ENCODE data around the gene ANKFN1. TPM values are rescaled to one million over a fixed set of nuclear protein-coding genes. Genes with fewer than 3 reads are reported as not detected.

ANKFN1 gene
- total RNA-seq, 2 experiments from 2014 or later = not detected

GRCh38 chr17:56149266-56150036 lies 3.8 kb upstream of the ANKFN1 start:
- Mint-ChIP-seq H3K9me3 (ENCODE audit: low read depth) (no peaks in the 10 kb centered on the region), H3K4me3 (no peak overlapping the region), H3K4me1 (no peaks in the 10 kb centered on the region), H3K36me3 (ENCODE audit: low read depth) (no peaks in the 10 kb centered on the region), H3K27ac (no peak overlapping the region), H3K27me3 (peaks cover 2% of the 10 kb centered on the region)
- ChIA-PET CTCF (no interaction called here), POLR2A (no interaction called here)
- ATAC-seq (no peak), DNase-seq (no peak)
- intact Hi-C loops (cut with DNase I, micrococcal nuclease) = no loop called here

- no peak for DNase-seq
- H3K36me3 Mint-ChIP-seq (ENCODE audit: low read depth) = no peaks in the 10 kb centered on the region
- ATAC-seq = no peak
- H3K27ac Mint-ChIP-seq = no peak overlapping the region
- ChIA-PET POLR2A (no interaction called here), CTCF (interaction anchor here (0.9 kb wide), 1 partner anchor 16 kb away, joined by 4 read pairs; no protein-coding TSS in a partner anchor)
- H3K27me3 Mint-ChIP-seq = peaks cover 2% of the 10 kb centered on the region
- H3K4me1 Mint-ChIP-seq = no peaks in the 10 kb centered on the region
- H3K9me3 Mint-ChIP-seq (ENCODE audit: low read depth) = no peaks in the 10 kb centered on the region
- intact Hi-C loops (cut with DNase I, micrococcal nuclease) = no loop called here
- no peak overlapping the region for H3K4me3 Mint-ChIP-seq
These were observed 2.6 kb upstream of the ANKFN1 start for GRCh38 chr17:56150649-56151048.

- intact Hi-C loops (cut with DNase I, micrococcal nuclease) = no loop called here
- ATAC-seq (no peak), DNase-seq (no peak)
- no peaks in the 10 kb centered on the region for H3K36me3 Mint-ChIP-seq (ENCODE audit: low read depth)
- no peak overlapping the region for H3K4me3 Mint-ChIP-seq
- ChIA-PET POLR2A (no interaction called here), CTCF (interaction anchor here (0.5 kb wide), 1 partner anchor 160 kb away, joined by 3 read pairs; no protein-coding TSS in a partner anchor)
- H3K27ac Mint-ChIP-seq = no peak overlapping the region
- peaks cover 2% of the 10 kb centered on the region for H3K27me3 Mint-ChIP-seq
- H3K9me3 Mint-ChIP-seq (ENCODE audit: low read depth) = no peaks in the 10 kb centered on the region
- H3K4me1 Mint-ChIP-seq = no peaks in the 10 kb centered on the region
These were observed 4.6 kb downstream of the ANKFN1 start for GRCh38 chr17:56157845-56158244.

- DNase-seq (no peak), ATAC-seq (no peak)
- Mint-ChIP-seq H3K36me3 (ENCODE audit: low read depth) (no peaks in the 10 kb centered on the region), H3K4me1 (no peaks in the 10 kb centered on the region), H3K9me3 (ENCODE audit: low read depth) (no peaks in the 10 kb centered on the region), H3K27ac (no peak overlapping the region), H3K27me3 (peaks cover 2% of the 10 kb centered on the region), H3K4me3 (no peak overlapping the region)
- ChIA-PET POLR2A (no interaction called here), CTCF (no interaction called here)
- intact Hi-C loops (cut with DNase I, micrococcal nuclease) = no loop called here
These were observed 5.1 kb downstream of the ANKFN1 start for GRCh38 chr17:56158344-56158743.

- no peak overlapping the region for H3K27ac Mint-ChIP-seq
- POLR2A ChIA-PET = no interaction called here
- intact Hi-C loops (cut with DNase I, micrococcal nuclease) = no loop called here
- CTCF ChIA-PET = no interaction called here
- H3K36me3 Mint-ChIP-seq (ENCODE audit: low read depth) = no peaks in the 10 kb centered on the region
- no peak overlapping the region for H3K4me3 Mint-ChIP-seq
- no peak for DNase-seq
- no peak for ATAC-seq
- peaks cover 2% of the 10 kb centered on the region for H3K27me3 Mint-ChIP-seq
- H3K4me1 Mint-ChIP-seq = no peaks in the 10 kb centered on the region
- no peaks in the 10 kb centered on the region for H3K9me3 Mint-ChIP-seq (ENCODE audit: low read depth)
These were observed 5.9 kb downstream of the ANKFN1 start for GRCh38 chr17:56158915-56159825.

- ATAC-seq (no peak), DNase-seq (no peak)
- Mint-ChIP-seq H3K27me3 (peaks cover 3% of the 10 kb centered on the region), H3K27ac (no peak overlapping the region), H3K9me3 (ENCODE audit: low read depth) (no peaks in the 10 kb centered on the region), H3K4me3 (no peak overlapping the region), H3K36me3 (ENCODE audit: low read depth) (no peaks in the 10 kb centered on the region), H3K4me1 (no peaks in the 10 kb centered on the region)
- intact Hi-C loops (cut with DNase I, micrococcal nuclease) = loop anchor here in 1 of 2 experiments (10.0 kb wide), 1 partner anchor 55 kb away; no protein-coding TSS in a partner anchor
- ChIA-PET POLR2A (no interaction called here), CTCF (interaction anchor here (0.8 kb wide), 1 partner anchor 77 kb away, joined by 3 read pairs; no protein-coding TSS in a partner anchor)
These were observed 6.6 kb downstream of the ANKFN1 start for GRCh38 chr17:56159826-56160380.

GRCh38 chr17:56160422-56160821 lies 7.1 kb downstream of the ANKFN1 start:
- Mint-ChIP-seq H3K4me1 (no peaks in the 10 kb centered on the region), H3K36me3 (ENCODE audit: low read depth) (no peaks in the 10 kb centered on the region), H3K27ac (no peak overlapping the region), H3K4me3 (no peak overlapping the region), H3K9me3 (ENCODE audit: low read depth) (no peaks in the 10 kb centered on the region), H3K27me3 (peaks cover 3% of the 10 kb centered on the region)
- intact Hi-C loops (cut with DNase I, micrococcal nuclease) = loop anchor here in 1 of 2 experiments (10.0 kb wide), 1 partner anchor 56 kb away; no protein-coding TSS in a partner anchor
- ATAC-seq (no peak), DNase-seq (no peak)
- POLR2A ChIA-PET = no interaction called here
- CTCF ChIA-PET = interaction anchor here (0.8 kb wide), 1 partner anchor 77 kb away, joined by 3 read pairs; no protein-coding TSS in a partner anchor

- intact Hi-C loops (cut with DNase I, micrococcal nuclease) = loop anchor here in 1 of 2 experiments (10.0 kb wide), 1 partner anchor 60 kb away; no protein-coding TSS in a partner anchor
- H3K4me1 Mint-ChIP-seq = no peaks in the 10 kb centered on the region
- ATAC-seq (no peak), DNase-seq (no peak)
- CTCF ChIA-PET = interaction anchor here (0.6 kb wide), 1 partner anchor 326 kb away, joined by 3 read pairs; no protein-coding TSS in a partner anchor
- H3K4me3 Mint-ChIP-seq = no peak overlapping the region
- no peak overlapping the region for H3K27ac Mint-ChIP-seq
- no peaks in the 10 kb centered on the region for H3K9me3 Mint-ChIP-seq (ENCODE audit: low read depth)
- POLR2A ChIA-PET = no interaction called here
- no peaks in the 10 kb centered on the region for H3K36me3 Mint-ChIP-seq (ENCODE audit: low read depth)
- peaks cover 6% of the 10 kb centered on the region for H3K27me3 Mint-ChIP-seq
These were observed 11.9 kb downstream of the ANKFN1 start for GRCh38 chr17:56165072-56165641.

GRCh38 chr17:56167491-56167890 lies 14.2 kb downstream of the ANKFN1 start:
- ATAC-seq (no peak), DNase-seq (no peak)
- H3K36me3 Mint-ChIP-seq (ENCODE audit: low read depth) = no peaks in the 10 kb centered on the region
- no peak overlapping the region for H3K4me3 Mint-ChIP-seq
- H3K4me1 Mint-ChIP-seq = no peaks in the 10 kb centered on the region
- intact Hi-C loops (cut with DNase I, micrococcal nuclease) = loop anchor here in 1 of 2 experiments (10.0 kb wide), 1 partner anchor 63 kb away; no protein-coding TSS in a partner anchor
- H3K9me3 Mint-ChIP-seq (ENCODE audit: low read depth) = no peaks in the 10 kb centered on the region
- no peak overlapping the region for H3K27ac Mint-ChIP-seq
- peaks cover 6% of the 10 kb centered on the region for H3K27me3 Mint-ChIP-seq
- CTCF ChIA-PET = interaction anchor here (0.6 kb wide), 1 partner anchor 1330 kb away, joined by 3 read pairs; no protein-coding TSS in a partner anchor
- POLR2A ChIA-PET = no interaction called here

GRCh38 chr17:56169621-56170020 lies 16.3 kb downstream of the ANKFN1 start:
- no peak overlapping the region for H3K4me3 Mint-ChIP-seq
- no peaks in the 10 kb centered on the region for H3K36me3 Mint-ChIP-seq (ENCODE audit: low read depth)
- no peaks in the 10 kb centered on the region for H3K9me3 Mint-ChIP-seq (ENCODE audit: low read depth)
- DNase-seq (no peak), ATAC-seq (no peak)
- no peaks in the 10 kb centered on the region for H3K4me1 Mint-ChIP-seq
- ChIA-PET CTCF (no interaction called here), POLR2A (no interaction called here)
- no peak overlapping the region for H3K27ac Mint-ChIP-seq
- intact Hi-C loops (cut with DNase I, micrococcal nuclease) = loop anchor here in 1 of 2 experiments (5.0 to 10.0 kb wide), 2 partner anchors 53 to 65 kb away; no protein-coding TSS in a partner anchor
- peaks cover 2% of the 10 kb centered on the region for H3K27me3 Mint-ChIP-seq
